ENCODE data around the gene ORAI2.
A peak's percentile ranks its signal among the peaks of the same experiment; 100 is the strongest.

ORAI2 gene

DNA sequence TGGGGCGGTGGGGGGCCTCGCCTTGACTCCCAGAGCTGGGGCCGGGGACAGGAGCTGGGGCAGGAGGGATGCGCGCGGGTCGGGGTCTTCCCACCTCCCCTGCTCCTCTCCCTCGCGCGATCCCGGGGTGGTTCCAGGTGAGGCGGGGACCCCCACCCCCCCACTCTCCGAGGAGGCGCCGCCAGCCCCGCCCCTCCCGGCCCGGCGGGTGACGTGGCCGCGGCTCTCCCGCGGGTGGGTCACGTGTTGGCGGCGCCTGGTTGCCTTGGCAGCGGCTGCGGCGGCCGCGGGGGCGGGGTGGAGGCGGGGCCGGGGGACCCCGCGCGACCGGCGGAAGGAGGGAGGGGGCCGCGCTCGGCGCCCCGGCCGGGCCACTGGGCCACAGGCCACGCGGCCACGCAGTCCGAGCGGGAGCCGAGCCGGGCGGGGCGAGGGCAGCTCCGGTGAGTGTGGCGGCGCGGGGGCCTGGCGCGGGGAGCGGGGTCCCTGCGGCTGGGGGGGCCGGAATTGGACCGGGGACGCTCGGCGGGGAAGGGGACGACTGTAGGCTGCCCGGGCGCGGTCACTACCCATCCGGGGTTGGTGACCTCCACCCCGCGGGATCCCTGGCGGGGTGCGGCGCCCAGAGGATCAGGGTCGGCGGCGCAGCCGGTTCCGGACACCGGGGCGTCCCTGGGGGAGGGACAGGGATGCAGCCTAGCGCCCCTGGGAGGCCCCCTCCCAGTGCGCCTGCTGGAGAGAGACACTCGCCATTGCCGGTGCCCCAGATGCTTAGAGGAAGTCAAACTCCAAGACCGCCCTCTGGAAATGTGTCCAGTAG, at the start of gene ORAI2:
ORAI2 (plus strand) TSS at position 357 of the 820 bp plus-strand sequence. CDS start 5,382 bp downstream, outside the sequence.
- no peak for TF ChIP-seq CTCF (IDR thresholded peaks at IDR 0.05; ENCODE audit: extremely low read depth, insufficient read depth, missing control alignments)
- in situ Hi-C loops (cut with MboI; ENCODE audit: low pct_unique_long_range_greater_than_20kb, low sequenced_read_pairs, unreplicated experiment), result no loop called here
- peak; percentile 93 for DNase-seq (ENCODE audit: low spot score)

- no peak for TF ChIP-seq CTCF (IDR thresholded peaks at IDR 0.05; ENCODE audit: extremely low read depth, insufficient read depth, missing control alignments)
- in situ Hi-C loops (cut with MboI; ENCODE audit: low pct_unique_long_range_greater_than_20kb, low sequenced_read_pairs, unreplicated experiment), result no loop called here
- DNase-seq (ENCODE audit: low spot score), result no peak
Measured at GRCh38 chr7:102387064-102387463, 46.3 kb upstream of the ORAI2 start.

- no peak for DNase-seq (ENCODE audit: low spot score)
- in situ Hi-C loops (cut with MboI; ENCODE audit: low pct_unique_long_range_greater_than_20kb, low sequenced_read_pairs, unreplicated experiment), result loop anchor here (5.0 to 10.0 kb wide), 2 partner anchors 113 to 845 kb away; no protein-coding TSS in a partner anchor
- no peak for TF ChIP-seq CTCF (IDR thresholded peaks at IDR 0.05; ENCODE audit: extremely low read depth, insufficient read depth, missing control alignments)
Measured at GRCh38 chr7:102389810-102390209, 43.6 kb upstream of the ORAI2 start.

DNA sequence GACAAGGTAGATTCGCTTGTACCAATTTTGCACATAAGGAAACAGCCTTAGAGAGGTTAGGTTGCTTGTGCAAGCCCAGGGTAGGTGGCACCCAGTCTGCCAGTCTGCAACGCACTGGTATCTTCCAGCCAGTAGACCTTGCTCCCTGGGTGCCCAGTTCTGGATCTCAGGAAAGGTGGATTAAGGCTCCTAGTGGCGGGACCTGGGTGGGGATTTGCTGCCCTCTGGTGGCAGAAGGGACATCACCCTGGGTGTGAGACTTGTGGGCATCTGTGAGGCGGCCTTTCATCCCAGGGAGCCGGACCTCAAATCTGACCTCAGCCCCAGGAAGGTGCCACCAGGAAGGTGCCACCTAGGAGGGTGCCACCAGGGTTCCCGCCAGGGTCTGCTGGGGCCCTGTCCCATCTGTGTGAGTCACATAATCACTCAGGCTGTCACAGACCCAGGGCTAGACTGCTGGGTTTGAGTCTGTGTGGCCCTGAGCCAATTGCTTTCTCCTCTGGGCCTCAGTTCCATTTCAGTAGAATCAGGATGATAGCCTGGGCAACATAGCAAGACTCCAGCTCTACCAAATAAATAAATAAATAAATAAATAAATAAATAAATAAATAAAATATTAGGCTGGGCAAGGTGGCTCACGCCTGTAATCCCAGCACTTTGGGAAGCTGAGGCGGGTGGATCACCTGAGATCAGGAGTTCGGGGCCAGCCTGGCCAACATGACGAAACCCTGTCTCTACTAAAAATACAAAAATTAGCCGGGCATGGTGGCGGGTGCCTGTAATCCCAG, 42.5 kb upstream of the ORAI2 start:
- DNase-seq (ENCODE audit: low spot score), result peak; percentile 62
- TF ChIP-seq CTCF (IDR thresholded peaks at IDR 0.05; ENCODE audit: extremely low read depth, insufficient read depth, missing control alignments), result peak; percentile 82
- in situ Hi-C loops (cut with MboI; ENCODE audit: low pct_unique_long_range_greater_than_20kb, low sequenced_read_pairs, unreplicated experiment), result loop anchor here (5.0 to 10.0 kb wide), 2 partner anchors 114 to 846 kb away; no protein-coding TSS in a partner anchor

DNA sequence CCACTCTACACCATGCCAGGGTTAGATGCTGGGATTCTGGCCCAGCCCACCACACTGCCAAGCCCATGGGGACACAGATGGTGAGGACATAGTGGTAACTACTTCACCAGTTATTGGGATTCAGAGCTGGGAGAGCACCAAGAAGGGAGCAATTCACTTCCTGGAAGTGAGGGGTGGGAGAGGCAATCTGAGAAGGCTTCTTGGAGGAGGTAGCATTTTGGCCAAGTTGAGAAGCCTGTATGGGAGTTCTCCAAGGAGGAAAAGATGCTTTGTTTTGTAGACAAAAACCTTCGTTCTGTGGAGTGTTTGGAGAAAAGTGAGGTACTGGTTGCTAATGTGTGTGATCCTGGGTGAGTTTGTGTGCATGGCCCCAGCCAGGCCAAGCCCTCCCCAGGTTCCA, 41.0 kb upstream of the ORAI2 start:
- TF ChIP-seq CTCF (IDR thresholded peaks at IDR 0.05; ENCODE audit: extremely low read depth, insufficient read depth, missing control alignments), result no peak
- no peak for DNase-seq (ENCODE audit: low spot score)
- in situ Hi-C loops (cut with MboI; ENCODE audit: low pct_unique_long_range_greater_than_20kb, low sequenced_read_pairs, unreplicated experiment), result loop anchor here (5.0 to 10.0 kb wide), 2 partner anchors 115 to 848 kb away; no protein-coding TSS in a partner anchor

DNA sequence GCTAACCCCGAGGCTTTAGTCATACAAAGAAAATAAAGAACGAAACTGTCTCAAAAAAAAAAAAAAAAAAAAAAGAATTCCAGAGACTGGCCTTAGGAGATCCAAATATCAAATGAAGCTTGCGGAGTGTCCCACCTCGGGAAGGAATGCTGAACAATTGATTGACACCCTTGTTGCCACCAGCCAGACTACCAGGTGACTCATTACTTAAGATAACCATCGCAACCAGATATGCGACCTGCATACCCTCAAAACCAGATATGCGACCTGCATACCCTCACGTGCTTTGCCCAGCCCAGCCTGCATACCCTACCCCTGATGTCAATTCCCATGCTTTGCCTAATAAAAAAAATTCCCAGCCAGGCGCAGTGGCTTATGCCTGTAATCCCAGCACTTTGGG, 39.9 kb upstream of the ORAI2 start:
- no peak for TF ChIP-seq CTCF (IDR thresholded peaks at IDR 0.05; ENCODE audit: extremely low read depth, insufficient read depth, missing control alignments)
- in situ Hi-C loops (cut with MboI; ENCODE audit: low pct_unique_long_range_greater_than_20kb, low sequenced_read_pairs, unreplicated experiment), result loop anchor here (5.0 to 10.0 kb wide), 2 partner anchors 116 to 849 kb away; no protein-coding TSS in a partner anchor
- no peak for DNase-seq (ENCODE audit: low spot score)
